NCI-H2227 treated with DMSO at 0.1 percent for 48 hours (cell line): Measurements from ENCODE around the gene POLR3A.

Source experiments
- DNase-seq: peaks from one replicate; lab custom pipeline; 2025; lab: John Stamatoyannopoulos, UW

The POLR3A gene

GRCh38 chr10:78046711-78047269, 17.5 kb upstream of the POLR3A start:
- DNase-seq: no peak

GRCh38 chr10:78045856-78046255, 16.5 kb upstream of the POLR3A start:
- DNase-seq: no peak

- no peak for DNase-seq
These were observed 15.9 kb upstream of the POLR3A start for GRCh38 chr10:78045237-78045636.

- no peak for DNase-seq
These were observed 15.4 kb upstream of the POLR3A start for GRCh38 chr10:78044699-78045098.

- DNase-seq: no peak
These were observed 14.9 kb upstream of the POLR3A start for GRCh38 chr10:78044179-78044578.

- no peak for DNase-seq
These were observed 13.4 kb upstream of the POLR3A start for GRCh38 chr10:78042752-78043104.

GRCh38 chr10:78042058-78042751, 12.9 kb upstream of the POLR3A start:
- no peak for DNase-seq

- no peak for DNase-seq
These were observed 12.1 kb upstream of the POLR3A start for GRCh38 chr10:78041170-78042057.

GRCh38 chr10:78039743-78040142, 10.4 kb upstream of the POLR3A start:
- DNase-seq: no peak

GRCh38 chr10:78038791-78039547, 9.7 kb upstream of the POLR3A start:
- no peak for DNase-seq

GRCh38 chr10:78038105-78038504, 8.8 kb upstream of the POLR3A start:
- DNase-seq: no peak

GRCh38 chr10:78035933-78036583, 6.7 kb upstream of the POLR3A start:
- DNase-seq: no peak

- DNase-seq: no peak
These were observed 6.1 kb upstream of the POLR3A start for GRCh38 chr10:78035437-78035836.

- no peak for DNase-seq
These were observed 5.7 kb upstream of the POLR3A start for GRCh38 chr10:78035025-78035424.

- DNase-seq: peak; percentile 88
These were observed 4.5 kb upstream of the POLR3A start, which contains the start of gene RPS24 for GRCh38 chr10:78033637-78034470. TSS of gene RPS24 (plus strand) at chr10:78033863. CDS start at chr10:78033902, 39 bp downstream.

GRCh38 chr10:78033387-78033636, 4.0 kb upstream of the POLR3A start:
- no peak for DNase-seq

- DNase-seq: no peak
These were observed 662 bp downstream of the POLR3A start for GRCh38 chr10:78028438-78029268.

GRCh38 chr10:78025685-78026364, 3.5 kb downstream of the POLR3A start:
- DNase-seq: no peak

- no peak for DNase-seq
These were observed 5.6 kb downstream of the POLR3A start for GRCh38 chr10:78023741-78024140.

GRCh38 chr10:78021201-78021600, 8.1 kb downstream of the POLR3A start:
- DNase-seq: no peak
